Ureter (tissue), 1 donor: ENCODE measurements around the gene LYPD6B. TPM values are rescaled to one million over a fixed set of nuclear protein-coding genes. Genes with fewer than 3 reads are reported as not detected.

Experiments used
- DNase-seq: peaks from one replicate; pipeline ENCODE4 v3.0.0-alpha.2; 2020; ENCODE audit warnings: low spot score
- total RNA-seq: library from RNA; stranded (reverse); gene quantifications from one replicate; pipeline ENCODE4 v1.2.4, GENCODE V29; 2023
- donor health status: DM: yes; HTN: yes; CAD: no.

The LYPD6B gene
- total RNA-seq, 1 donor from 2014 or later = 76.0 TPM

DNA sequence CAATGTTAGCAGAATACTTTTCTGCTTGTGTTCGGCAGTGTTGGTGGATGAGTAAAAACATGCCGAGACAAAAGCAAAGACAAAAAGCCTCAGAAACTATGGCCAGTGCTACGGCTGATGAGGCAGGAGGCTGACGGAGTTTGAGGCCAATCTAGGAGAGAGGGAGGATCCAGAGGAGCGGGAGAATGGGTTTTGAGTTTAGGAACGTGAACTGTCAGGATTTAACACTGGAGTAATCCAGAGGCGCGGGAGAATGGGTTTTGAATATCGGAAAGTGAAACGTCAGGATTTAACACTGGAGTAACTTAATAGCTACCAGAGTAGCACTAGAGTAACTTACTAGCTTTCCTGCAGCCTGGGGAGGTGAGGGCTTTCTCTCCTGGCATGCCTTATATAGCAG lies 37.4 kb downstream of the LYPD6B start:
- no peak for DNase-seq

DNA sequence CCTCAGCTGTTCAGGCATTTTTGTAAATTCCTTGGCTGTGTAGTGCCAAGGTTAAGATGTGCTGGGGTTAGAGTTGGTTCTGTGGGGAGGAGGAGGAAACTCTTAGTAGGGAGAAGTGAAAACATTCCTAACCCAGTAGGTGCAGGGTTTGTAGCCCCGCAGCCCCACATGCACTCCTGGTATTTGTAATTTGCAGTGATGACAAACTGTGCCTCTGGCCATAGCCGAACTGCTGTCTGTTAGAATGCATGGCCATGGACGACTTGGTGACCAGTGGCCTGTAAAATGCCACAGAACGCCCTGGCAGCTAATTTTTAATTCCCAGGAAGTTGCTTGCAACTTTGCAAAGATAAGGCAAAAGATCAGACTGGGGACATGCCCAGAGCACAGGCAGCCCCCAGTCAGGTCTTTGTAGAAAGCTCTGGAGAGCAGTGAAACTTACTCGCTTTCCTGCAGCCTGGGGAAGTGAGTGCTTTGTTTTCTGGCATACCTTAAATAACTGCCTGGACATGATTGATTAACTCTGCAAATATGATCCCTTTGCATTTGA lies 38.4 kb downstream of the LYPD6B start:
- DNase-seq = no peak

DNA sequence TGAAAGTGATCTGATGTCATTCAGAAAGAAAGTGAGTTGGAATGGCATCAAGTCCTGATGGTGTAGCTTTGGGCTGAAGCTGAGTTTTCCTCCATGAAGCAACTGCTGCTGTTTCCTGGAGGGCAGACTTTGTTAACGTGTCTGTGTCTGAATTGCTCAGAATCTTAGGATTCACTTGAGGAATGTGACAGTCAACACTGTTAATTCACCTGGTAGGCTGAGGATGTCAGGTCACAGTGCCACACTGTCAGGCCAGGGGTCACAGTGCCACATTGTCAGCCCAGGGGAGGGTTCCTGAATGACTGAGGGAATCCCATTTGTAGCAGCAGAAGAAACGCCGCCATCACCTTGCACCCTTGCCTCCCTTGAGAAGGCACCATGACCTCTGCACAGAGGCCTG lies 39.4 kb downstream of the LYPD6B start:
- no peak for DNase-seq

DNA sequence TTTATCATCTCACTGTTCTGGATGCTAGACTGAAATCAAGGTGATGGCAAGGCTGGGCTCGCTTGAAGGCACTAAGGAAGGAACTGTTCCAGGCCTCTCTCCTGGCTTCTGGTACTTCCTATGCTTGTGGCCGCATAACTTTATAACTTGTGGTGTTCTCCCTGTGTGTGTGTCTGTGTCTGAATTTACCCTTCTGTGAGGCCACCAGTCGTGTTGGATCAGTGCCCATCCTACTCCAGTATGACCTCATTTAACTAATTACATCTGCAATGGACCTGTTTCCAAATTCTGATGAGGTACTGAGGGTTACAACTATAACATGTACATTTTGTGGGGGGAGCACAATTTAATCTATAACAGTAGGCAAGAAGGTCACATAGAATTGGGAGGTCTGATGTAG lies 41.6 kb downstream of the LYPD6B start:
- no peak for DNase-seq

DNA sequence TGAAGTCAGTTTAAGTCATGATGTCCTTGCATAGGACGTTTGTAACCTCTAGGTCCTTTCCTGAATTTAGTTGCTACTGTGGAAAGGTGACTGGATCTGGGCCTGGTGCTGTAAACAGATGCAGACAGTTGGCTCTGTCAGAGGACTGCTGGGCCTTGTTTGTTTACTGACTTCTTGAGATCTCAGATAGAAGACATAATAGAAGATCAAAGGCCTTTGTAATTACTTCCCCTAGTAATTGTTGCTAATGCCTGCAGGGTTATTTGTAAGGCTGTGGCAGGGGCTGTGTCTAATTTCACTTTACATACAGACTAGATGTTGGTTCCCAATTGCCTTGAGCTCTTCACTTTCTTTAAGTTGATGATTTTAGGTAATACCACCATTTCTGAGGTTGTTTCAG lies 42.5 kb downstream of the LYPD6B start:
- DNase-seq = no peak

GRCh38 chr2:149082079-149082478 lies 43.6 kb downstream of the LYPD6B start:
- DNase-seq = no peak

DNA sequence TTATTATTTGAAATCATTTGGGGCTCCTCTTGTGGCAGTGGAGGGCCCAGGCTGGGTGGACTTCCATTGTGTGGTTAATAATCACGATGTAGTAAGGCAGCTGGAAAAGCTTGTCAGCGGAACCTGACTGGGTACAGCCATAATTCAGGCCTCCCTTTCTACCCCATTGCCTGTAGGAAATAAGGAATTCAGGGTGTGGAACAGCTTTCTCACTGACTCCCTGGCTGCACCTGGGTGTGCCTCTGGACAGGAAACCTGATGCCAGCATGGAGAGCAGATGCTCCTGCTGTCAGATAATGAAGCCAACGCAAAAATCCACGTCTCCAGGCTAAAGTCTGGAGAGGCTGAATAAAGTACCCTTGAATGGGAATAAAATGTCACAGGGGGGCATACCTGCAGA lies 44.2 kb downstream of the LYPD6B start:
- DNase-seq = no peak

GRCh38 chr2:149084924-149085795 lies 46.7 kb downstream of the LYPD6B start:
- no peak for DNase-seq

- no peak for DNase-seq
These were observed 49.3 kb downstream of the LYPD6B start for GRCh38 chr2:149087751-149088150.

DNA sequence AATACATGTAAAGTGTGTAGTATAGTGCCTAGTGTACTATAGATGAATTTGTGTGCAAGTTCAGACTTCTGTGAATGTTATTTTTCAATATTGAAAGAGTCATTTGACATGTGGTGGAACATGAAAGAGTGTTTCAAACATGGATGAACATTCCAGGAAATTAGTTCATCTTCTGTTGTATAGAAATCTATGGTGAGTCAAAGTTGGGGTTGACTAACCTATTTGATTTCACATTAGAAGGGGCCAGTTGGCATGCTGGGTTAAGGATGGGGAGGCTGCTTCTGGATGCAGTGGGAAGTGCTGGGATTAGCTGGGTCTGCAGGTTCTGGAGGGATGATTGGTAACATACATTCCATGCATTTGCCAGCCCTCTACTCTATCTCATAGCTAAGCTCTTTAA lies 50.6 kb downstream of the LYPD6B start:
- DNase-seq = no peak

DNA sequence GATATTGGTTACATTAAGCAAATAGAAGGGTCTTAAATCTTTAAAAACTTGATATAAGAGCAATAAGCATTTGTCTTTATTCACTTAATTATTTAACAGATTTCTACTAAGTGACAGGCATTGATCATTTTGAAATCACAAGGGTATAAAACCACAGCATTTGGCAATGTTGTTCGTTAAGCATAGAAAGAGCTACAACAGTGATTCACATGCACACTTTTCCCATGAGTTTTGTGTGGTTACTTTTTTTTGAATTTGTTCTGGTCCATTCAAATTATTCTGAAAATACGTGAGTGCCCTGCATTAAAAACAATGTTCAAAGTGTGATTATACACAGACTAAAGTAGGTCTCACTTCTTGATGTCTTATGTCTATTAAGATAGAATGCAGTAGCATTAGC lies 52.2 kb downstream of the LYPD6B start:
- DNase-seq = no peak

GRCh38 chr2:149093579-149093978 lies 55.1 kb downstream of the LYPD6B start:
- DNase-seq = no peak

GRCh38 chr2:149094217-149095015 lies 55.9 kb downstream of the LYPD6B start:
- DNase-seq = no peak

GRCh38 chr2:149098701-149099100 lies 60.2 kb downstream of the LYPD6B start:
- DNase-seq = no peak

DNA sequence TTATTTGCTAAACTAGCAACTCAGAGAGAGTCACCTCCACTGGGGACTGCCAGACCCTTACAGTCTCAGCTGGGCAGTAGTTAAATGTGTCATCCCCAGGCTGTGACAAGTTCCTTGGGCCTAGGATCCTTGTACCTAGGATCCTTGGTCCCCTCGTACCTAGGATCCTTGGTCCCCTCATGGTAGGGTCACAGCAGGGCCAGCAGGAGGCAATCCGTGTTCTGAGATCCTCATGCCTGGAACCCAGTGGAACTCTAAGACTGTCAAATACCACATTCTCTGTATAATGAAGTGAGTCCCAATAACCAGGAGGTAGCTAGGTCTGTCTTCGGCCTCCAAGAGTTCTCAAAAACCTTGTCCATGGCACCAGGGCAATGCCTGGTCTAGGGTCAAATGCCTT lies 60.8 kb downstream of the LYPD6B start:
- DNase-seq = no peak

GRCh38 chr2:149100739-149101699 lies 62.5 kb downstream of the LYPD6B start:
- DNase-seq = no peak

GRCh38 chr2:149101818-149102217 lies 63.3 kb downstream of the LYPD6B start:
- DNase-seq = no peak

DNA sequence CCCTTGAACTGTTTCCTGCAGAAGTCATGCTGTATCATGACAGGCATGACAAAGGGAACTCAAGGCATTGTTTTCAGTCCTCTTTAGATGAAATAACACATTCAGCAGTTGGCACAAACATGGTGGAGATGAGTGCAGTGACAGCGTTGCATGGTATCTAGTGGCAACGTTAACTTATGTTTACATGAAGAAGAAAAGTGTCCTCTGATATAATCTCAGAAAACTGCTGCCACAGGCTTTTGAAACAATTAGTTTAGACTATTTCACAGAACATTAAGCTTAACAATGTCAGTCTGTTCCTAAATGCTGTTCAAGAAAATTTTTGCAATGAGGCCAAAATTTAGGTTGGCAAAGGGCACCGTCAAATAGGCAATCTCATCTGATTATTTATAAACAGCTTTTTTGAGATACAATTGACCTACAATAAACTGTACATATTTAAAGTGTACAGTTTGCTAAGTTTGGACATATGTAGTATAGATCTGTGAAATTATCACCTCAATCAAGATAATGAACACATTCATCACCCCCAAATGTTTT lies 64.7 kb downstream of the LYPD6B start:
- DNase-seq = no peak

DNA sequence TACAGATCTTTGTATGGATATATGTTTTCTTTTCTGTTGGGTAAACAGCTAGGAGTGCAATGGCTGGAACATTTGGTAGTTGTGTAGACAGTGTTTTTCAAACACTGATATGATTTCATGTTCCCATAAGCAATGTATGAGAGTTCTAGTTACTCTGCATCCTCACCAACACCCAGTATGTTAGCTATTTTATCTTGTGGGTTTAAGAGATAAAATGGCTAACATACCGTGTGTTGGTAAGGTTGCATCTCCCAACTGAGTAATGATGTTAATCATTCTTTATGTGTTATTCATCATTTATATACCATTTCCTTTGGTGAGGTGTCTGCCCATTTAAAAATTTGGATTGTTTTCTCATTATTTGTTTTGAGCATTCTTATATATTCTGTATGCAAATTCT lies 65.7 kb downstream of the LYPD6B start:
- no peak for DNase-seq

GRCh38 chr2:149112068-149112467 lies 73.6 kb downstream of the LYPD6B start:
- no peak for DNase-seq

- DNase-seq = no peak
These were observed 74.2 kb downstream of the LYPD6B start for GRCh38 chr2:149112713-149113112.
